Ecto neural progenitor cell (in vitro differentiated cells): ENCODE data around the gene NAA40.
A peak's percentile ranks its signal among the peaks of the same experiment; 100 is the strongest.

ENCODE experiments used
- DNase-seq: peaks from one replicate; pipeline ENCODE4 v3.0.0-alpha.2; 2018; ENCODE audit warnings: low spot score

The NAA40 gene

DNA sequence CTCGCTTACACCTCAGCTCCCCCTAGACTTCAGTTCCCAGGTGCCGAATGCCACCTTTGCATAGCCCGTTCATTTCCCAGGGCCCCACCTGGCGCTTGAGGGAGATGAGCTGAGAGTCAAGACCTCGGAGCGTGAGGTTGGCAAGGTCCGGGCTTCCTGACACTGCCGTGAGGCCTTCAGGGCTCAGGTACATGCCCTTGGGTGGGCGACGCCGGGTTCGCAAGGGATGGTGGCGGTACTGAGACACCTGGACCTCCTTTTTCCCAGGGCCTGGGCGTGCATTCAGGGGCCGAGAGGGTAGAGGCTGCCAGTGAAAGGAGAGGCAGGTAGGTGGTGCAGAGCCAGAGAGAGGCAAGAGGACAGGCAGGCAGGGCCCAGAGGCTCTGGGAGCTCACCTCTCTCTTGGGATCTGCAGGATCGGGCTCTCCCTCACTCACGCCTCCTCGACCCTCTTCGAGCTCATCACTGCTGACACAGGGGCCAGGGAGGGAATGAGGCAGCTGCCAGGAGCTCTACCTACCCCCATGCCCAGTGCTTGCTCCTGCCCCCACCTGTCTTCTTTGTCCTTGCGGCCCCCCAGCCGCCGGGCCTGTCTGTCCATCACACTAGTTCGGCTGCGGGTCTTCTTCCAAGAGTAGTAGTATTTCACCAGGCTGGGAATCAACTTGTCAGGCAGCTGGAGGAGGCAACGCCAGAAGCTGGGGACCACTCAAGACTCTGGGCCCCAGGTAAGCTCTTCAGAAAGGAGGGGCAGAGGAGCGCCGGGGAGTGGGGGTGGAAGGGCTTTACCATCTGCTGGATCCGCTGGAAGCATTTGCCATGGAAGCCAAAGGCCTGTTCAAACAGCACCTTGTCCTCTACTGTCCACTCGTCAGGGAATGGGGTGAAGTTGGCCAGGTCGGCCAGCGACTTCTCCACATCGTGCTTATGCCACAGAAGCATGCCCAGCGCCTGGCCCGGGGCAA lies 24.7 kb upstream of the NAA40 start:
- no peak for DNase-seq

DNA sequence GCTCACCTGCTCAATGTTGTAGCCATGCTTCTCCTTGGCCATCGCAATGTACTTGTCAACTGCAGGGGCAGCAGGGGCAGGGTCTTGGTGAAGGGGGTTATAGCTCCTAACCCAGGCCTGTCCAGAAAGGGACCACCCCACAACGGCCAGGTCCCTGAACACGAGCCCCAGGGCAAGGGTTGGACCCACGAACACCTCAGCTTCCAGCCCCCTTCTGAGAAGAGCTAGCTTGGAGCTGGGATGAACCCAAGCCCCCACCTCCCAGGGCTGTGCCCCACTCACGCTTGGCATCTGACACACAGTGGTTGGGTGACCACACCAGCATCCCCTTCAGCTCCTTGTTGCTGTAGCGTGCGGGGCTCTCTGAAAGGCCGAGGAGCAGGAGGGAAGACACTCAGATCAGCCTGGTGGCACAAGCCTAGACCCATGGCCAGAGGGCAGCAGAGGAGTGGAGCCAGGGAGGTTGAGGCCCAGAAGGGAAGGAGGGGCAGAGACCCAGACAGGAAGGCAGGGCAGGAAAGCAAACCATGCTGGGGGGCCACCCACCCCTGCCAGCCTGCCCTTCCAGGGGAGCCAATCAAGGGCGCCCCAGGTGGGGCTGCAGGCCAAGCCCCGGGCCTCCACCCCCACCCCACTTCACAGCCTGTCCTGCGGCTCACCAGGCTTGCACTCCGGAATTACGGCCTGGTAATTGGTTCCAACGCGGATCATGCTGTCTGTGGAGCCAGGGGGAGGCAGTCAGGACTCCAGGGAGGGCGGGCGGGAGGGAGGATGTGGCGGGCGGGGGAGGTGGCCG lies 23.7 kb upstream of the NAA40 start:
- no peak for DNase-seq

DNA sequence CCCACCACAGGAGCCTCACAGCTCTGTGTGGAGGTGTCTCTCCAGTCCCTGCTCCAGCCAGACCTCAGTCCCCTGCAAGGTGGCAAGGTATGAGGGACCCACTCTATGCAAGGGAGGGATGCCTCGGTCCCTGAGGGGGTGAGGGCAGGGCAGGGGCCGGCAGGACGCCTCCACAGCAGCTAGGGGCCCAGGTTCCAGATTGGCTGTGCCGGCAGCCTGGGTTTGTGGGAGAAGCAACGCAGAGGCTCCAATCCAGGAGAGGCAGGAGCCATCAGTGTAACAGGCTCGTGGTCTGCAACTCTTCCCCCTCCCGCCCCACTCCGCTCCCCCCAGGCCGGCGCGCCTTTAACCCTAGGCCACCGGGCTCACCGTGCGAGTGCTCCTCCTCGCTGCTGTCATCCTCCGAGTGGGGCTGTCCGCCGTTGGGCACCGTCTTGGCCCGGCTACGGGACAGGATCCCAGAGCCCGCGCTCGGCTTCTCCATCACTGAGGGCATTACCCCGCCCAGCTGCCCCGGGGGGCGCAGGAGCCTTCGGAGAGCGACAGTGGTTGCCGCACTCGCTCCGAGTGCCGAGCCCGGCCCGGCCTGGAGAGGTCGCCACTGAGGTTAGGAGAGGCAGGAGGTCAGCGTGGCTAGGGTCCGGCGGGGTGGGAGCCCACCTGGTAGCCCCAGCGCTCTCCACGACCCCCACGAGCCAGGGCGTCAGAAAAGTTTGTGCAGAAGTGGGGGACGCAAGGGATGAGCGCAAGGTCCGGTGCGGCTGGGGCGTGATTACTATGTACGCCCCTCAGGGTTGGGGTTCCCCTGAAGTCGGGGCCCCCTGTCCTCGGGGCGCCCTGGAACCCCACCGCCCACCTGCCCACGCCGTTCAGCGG lies 22.6 kb upstream of the NAA40 start:
- peak; percentile 92 for DNase-seq

DNA sequence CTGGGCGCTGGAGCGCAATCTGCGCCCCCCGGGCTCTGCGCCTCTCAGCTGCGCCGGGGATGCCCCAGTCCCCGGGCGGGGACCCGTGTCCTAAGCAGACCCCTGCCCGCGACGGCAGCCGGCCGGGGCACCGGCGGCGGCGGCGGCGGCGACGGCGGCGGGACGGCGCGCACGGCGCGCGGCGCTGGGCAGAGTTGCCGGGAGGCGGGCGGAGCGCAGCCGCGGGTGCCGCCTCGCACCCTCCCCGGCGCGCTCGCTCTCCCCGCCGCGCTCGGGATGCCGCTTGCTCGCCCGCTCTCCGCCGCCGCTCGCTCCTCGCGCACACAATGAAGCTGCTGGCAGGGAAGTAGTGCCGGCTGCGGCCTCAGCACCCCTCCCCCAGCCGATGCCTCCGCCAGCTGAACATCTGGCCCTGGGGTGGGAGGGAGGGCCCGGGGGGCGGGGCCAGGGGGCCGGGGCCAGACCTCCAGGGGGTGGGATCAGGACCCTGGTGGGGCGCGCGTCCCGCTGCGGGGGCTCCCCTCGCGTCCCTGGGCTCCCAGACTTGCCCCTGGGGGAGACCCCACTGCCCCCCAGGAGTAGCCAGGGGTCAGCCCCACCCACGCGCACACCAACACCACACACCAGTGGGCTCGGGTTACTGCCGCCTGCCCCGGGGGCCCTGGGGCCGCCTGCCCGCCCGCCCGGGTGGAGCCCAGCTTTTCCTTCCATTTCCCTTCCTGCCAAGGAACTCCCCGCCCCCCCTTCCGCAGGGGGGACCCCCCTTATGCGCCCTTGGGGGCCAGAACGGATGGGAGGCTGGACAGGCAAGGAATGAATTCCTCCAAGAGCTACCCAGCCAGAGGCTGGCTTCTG lies 21.7 kb upstream of the NAA40 start, which contains the start of gene RCOR2:
TSS of gene RCOR2 (minus strand) at position 328 of the 855 bp plus-strand sequence. CDS start 708 bp downstream, outside the sequence.
- DNase-seq = peak; percentile 93

DNA sequence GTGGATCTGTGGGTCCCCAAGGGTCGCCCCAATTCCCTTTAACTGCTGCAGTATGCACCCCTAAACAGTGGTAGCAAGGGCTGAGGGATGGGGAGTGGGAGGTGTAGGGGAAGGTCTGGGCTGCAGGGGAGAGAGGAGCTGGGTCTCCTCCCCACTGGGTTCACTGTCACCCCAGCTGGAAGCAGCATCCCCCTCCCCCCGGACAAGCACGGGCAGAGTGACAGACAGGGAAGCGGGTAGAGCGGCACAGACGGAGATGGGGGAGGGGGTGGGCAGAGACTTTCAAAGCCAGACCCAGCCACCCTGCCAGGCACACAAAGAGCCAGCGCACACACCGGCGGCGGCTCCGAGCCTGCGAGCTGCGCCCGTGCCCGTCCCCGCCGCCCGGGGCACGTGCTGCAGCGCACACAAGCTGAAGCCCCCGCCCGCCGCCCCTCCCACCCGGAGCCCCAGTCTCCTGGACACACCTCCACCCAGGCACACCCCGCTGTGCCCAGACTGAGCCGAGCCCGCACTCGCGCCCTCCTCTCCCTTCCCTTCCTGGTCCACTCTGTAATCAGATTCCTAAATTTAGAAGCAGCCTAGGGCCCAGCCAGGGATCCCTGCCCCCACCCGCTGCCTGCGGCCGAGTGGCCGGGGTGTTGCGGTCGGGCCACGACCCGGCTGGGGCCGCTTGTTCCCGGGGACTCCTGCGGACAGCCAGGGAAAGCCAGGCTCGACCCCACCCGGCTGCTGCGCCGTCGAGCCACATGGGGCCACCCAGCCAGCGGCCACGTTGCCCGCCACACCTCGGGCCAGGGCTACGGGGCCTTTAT lies 20.9 kb upstream of the NAA40 start:
- DNase-seq = peak; percentile 90

DNA sequence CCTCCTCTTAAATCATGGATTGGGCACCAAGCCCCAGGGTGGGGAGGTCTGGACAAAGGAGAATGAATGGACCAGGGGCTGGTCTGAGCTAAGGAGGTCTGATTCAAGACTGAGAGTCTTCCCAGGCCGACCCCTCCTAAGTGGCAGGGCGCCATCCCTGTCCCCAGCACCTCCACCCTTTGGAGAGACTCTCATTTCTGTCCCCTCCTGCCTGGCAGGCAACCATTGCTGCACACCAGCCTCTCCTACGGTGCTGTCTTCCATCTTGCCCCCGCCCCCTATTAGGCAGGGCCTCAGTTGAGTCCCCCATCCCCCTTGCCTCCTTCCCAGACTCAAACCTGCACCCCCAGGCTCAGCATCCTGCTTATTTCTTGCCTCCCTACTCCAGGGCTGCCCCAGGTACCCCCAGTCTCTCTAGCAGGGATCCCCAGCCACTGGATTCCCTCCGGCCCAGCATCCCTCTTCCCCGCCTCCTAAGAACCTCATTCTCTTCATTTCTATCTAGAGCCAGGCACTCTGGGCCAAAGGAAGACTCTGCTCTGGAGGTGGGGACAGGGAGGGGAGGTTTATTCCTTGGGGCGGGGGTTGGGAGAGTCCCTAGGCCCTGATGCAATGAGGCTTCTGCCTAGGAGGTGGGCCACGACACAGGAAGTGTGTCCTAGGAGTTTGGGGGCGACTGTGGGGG lies 20.2 kb upstream of the NAA40 start:
- DNase-seq = peak; percentile 67

DNA sequence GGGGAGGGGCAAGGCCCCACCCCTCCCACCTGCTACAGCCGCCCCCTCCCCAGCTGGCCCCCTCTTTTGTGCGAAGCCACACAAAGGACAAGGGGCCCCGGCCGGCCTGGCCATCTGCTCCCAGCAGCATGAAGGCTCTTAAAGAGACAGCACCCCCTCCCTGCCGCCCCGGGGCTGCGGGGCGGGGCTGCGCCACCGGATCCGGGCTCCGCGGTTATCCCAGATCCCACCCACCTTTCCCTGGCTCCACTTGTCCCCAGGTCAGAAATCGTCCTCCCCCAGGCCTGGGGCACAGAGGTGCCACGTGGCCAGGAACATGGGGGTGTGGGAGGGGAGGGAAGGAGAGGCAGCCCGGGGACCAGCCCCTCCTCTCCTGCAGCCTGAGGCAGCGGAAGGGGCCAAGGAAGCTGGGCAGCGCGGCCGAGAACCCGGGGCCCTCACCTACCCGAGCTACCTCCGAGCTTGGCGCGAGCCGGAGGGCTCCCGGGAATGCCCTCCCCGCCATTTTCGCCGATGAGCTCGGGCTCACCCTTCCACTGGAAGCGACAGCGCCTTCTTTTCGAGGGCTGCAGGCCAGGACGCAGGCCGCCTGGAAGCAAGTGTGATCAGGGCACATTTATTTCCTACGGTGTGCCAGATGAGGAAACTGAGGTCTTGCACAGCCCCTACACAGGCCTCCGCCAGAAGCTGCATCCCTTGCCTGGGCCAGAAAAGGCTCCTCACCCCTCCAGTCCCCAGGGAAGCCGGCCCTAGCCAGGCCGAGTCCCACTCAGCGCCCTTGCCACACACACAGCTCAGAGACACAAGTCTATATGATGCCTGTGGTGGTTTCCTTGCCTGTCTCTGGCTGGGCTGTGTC lies 19.3 kb upstream of the NAA40 start:
- DNase-seq = peak; percentile 91

DNA sequence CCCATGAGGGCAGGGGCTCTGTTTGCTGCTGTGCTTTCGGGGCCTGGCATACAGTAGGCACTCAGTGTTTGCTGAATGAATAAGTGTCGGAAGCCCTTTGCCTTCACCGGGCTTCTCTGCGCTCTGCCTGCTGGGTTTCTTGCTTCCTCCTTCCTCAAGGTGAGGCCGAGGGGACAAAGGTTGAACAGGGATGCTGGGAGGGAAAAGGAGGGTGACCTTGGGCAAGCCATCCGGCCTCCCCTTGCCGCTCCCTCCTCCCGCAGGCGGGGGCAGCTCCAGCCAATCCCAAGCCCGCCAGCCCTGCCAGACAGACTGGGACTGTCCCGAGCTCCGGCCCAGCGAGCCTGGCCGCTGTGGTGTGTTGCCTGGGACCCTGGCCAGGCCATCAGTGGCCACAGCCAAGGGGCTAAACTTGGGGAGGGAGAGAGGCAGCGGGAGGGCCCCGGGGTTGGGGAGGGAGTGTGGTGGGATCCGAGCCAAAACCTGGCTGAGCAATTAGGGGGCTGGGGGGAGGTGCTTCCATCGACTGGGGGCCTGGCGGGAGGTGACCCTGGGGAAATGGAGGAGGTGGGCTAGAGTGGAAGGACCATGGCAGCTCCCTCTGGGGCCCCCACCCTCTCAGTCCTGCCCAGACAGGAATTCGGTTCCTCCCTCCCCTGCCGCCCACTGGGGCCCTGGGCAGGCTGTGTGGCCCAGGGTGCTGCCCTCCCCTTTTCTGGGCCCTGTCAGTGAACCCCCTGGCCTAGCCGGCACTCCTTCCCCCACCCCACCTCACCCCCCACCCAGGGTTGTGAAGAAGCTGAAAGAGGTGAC lies 18.5 kb upstream of the NAA40 start:
- peak; percentile 81 for DNase-seq

DNA sequence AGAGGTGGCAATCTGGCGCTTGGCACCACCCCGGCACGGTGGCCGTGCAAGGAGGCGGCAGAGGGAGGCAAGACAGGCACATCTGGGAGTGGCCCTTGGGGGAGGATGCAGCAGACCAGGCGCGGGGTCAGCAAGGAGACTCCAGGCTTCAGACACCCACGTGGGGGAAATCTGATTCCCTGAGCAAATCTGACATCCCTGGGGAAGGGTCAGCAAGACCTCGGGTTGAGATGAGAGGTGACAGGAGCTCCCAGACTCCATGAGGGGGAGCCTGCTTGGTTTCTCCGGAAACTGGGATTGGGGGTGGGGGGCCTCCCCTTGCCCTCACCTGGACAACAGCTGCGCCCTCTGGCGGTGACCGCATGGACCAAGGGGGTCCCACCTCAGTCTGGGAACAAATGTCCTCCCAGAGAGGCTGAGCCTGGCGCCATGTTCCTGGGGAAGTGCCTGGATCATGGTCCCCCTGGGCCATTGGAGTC lies 17.8 kb upstream of the NAA40 start:
- DNase-seq = peak; percentile 77

DNA sequence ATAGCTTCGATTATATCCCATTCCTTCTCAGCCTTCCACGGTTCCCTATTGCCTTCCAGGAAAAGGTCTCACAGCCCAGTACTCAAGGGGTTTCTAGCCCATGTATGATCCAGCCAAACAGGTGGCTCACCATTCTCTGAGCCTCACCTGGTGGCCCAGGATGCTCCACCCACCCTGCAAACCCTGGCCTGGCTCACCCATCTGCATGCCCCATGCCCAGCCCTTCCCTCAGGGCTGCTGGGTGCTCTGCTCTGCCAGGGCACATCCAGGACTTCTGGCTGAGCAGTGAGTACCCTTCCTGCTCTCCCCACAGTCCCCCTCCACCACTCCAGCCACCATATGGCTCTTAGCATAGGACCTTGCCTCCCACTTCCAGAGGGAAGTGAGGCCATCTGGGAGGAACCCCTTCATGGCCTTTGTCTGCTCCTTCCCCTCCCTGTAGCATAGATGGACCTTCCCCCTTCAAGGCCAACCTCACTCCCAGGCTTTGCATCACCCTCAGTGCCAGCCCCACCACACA lies 16.1 kb upstream of the NAA40 start:
- DNase-seq = no peak

DNA sequence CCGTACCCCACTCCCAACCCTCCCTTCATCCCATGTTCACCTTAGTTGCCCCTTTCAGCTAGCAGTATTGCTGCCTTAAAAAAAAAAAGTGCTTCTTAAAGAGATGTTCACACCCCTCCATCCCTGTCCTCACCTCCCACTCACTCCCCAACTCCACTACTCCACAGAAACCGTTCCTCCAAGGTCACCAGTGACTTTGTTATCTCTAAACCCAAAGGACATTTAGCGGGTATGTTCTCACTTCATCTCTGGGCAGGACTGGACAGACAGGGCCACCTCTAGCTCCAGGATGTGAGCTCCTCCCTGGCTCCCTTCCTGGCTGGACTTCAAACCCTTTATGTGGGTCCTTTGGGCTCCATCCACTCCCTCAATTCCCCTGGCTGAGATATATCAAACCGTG lies 15.5 kb upstream of the NAA40 start:
- DNase-seq = no peak

DNA sequence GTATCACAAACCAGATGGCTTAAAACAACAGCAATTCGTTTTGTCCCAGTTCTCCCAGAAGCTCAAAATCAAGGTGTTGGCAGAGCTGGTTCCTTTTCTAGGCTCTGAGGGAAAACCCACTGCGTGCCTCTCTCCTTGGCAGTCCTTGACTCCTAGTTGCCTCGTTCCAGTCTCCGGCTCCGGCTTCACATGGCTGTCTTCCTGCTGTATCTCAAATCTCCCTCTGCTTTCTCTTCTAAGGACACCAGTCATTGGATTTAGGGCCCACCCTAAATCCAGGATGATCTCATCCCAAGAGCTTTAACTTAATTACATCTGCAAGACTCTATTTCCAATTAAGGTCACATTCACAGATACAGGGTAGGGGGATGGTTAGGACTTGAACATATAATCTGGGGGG lies 9.2 kb upstream of the NAA40 start:
- no peak for DNase-seq

DNA sequence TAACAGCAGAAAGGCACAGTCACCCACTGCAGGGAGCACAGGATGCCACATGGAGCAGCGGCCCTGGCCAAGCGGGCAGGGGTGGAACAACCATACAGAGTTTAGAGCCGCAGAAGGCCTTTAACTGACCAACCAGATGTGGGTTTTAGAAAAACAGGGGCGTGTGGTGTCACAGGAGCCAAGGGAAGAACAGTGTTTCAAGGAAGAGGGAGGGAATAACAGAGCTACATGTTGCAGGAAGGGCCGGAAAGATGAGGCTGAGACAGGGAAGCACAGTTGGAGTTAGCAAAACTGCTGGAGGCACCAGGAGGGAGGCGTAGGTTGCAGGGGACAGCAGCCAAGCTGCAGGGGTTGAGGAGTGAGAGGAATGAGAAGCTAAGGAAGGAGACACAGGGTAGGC lies 7.8 kb upstream of the NAA40 start:
- DNase-seq = no peak

DNA sequence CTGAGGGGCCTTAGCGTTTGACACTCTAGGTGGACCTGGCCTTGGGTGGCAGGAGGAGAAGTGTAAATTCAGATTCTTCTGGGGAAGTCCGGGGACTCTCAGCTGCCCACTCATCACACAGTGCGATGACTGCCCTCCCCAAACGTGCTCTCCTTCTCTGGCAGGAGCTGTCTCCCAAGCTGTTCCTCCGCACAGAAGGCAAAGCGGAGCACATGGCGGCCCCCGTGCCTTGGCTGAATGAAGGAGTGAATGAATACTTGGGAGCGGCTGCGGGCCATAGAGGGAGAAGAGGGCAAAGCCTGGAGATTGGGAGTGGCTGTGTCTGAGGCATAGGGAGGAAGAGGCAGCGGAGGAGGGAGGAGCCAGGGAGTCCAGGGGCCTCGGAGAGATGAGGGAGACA lies 6.9 kb upstream of the NAA40 start:
- DNase-seq = no peak

DNA sequence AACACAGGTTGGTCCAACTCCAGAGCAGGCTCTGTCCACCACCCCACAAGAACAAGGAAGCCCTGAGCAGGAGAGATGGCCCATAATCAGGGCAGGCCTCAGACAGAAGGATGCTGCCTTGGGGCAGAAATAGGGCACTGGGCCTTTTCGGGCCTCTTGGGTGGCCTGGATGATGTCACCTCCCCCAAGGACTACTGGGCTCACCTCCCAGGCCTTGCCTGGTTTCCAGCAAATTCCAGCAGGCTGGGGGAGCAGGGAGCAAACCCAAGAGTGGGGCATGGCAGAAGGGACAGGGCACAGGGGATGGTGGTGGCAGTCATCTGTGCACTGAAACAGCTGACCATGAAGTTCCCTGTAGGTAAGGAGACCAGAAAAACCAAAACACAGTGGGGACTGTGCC lies 5.3 kb upstream of the NAA40 start:
- DNase-seq = no peak

DNA sequence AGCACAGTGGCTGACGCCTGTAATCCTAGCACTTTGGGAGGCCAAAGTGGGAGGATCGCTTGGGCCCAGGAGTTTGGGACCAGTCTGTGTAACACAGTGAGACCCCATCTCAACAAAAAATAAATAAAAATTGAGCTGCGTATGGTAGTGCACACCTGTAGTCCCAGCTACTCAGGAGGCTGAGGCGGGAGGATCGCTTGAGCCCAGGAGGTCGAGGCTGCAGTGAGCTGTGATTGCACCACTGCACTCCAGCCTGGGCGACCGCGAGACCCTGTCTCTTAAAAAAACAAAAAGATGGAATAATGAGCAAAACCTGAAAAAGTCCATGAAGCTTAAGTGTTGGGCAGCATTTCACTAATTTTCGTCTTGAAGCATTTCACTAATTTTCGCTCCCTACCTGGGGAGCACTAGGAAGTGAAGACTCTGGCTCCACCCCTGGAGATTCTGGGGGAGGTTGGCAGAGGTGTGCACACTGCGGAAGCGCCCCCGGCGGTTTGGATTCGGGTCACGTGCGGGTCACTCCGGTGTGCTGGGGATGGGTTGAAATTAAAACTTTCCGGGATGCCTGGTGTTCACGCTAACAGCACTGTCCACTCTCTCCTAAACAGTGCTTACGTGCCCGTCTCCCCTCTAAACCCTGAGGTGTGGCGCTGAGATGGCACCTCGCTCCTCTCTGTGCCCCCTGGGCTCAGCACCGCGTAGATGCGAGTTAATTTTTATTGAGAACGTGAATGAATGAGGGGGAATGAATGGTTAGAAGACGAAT lies 906 bp upstream of the NAA40 start:
- peak; percentile 62 for DNase-seq
